SK-N-MC (cell line): ENCODE results near the gene THADA.

Source experiments
- EZH2 ChIP-seq: fragments of 200-600 bp; sonication (generic); IDR thresholded peaks from one replicate; pipeline ENCODE4 v1.6.1; 2017; ENCODE audit warnings: antibody characterized with exemption
- FOXP2 ChIP-seq: optimal IDR thresholded peaks from 2 replicates; pipeline ENCODE3; 2011; ENCODE audit warnings: mild to moderate bottlenecking, moderate library complexity; ENCODE audit not compliant: insufficient read depth; ENCODE audit errors: extremely low read length, control extremely low read depth
- POLR2AphosphoS5 ChIP-seq: IDR thresholded peaks from 2 replicates; pipeline ENCODE4 v1.6.1; 2012; ENCODE audit warnings: mild to moderate bottlenecking, low read depth, low read length, borderline replicate concordance

DNA sequence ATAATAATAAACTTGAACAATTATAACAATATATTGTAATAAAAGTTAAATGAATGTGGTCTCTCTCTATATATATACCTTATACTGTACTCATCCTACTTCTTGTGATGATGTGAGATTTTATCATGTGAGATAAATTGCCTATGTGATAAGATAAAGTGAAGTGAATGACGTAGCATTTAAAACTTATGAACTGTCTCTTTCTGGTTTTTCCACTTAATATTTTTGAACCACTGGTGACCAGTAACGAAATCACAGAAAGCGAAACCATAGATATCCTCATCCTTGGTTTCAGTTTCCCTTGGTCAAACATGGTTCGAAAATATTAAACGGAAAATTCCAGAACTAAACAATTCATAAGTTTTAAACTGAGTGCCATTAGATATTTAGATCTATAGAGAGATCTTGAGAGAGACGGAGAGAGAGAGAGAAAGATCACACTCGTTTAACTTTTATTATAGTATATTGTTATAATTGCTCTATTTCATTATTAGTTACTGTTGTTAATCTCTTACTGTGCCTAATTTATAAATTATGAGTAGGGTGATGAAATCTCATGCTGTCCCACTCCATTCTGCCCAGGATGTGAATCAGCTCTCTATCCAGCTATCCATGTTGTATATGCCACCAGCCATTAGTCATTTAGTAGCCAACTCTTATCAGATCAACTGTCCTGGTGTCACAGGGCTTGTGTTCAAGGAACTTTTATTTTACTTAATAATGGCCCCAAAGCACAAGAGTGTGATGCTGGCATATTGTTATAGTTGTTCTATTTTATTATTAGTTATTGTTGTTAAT lies 156.8 kb downstream of the THADA start:
- TF ChIP-seq POLR2AphosphoS5 = no peak
- TF ChIP-seq EZH2 = no peak
- no peak for TF ChIP-seq FOXP2
